Stimulated activated CD8-positive, alpha-beta memory T cell treated with anti-CD3 and anti-CD28 coated beads, Interleukin-12 subunit alpha, Interleukin-12 subunit beta, amount 100 ng/mL, for 24 hours (primary cell): ENCODE data around the gene CIAO3.
"Not testable (repeated sequence)": the region's sequence is repeated elsewhere in the genome, so short reads cannot be mapped to it uniquely, and the experiment has no call there.

Experiments used
- DNase-seq: peaks from one replicate; pipeline ENCODE4 v3.0.0-alpha.2; 2020; ENCODE audit errors: extremely low read depth

The CIAO3 gene

DNA sequence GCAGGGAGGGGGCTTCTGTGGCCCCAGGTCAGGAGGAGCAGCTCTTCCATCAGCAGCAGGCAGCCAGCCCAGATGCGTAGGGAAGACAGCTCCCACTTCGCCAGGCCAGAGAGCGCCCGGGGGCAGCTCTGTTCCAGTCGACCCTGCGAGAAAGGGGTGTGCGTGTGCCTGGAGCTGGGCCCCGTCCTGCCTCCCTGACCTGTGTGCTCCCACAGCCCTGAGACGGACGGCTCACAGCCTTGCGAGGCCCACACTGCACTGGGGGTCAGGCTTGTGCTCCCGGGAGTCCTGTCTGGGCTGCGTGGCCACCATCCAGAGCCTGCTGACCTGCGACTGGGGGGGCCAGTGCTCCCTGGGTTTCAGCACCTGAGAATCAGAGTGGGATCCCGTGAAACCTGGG, 19.3 kb upstream of the CIAO3 start:
- no peak for DNase-seq

DNA sequence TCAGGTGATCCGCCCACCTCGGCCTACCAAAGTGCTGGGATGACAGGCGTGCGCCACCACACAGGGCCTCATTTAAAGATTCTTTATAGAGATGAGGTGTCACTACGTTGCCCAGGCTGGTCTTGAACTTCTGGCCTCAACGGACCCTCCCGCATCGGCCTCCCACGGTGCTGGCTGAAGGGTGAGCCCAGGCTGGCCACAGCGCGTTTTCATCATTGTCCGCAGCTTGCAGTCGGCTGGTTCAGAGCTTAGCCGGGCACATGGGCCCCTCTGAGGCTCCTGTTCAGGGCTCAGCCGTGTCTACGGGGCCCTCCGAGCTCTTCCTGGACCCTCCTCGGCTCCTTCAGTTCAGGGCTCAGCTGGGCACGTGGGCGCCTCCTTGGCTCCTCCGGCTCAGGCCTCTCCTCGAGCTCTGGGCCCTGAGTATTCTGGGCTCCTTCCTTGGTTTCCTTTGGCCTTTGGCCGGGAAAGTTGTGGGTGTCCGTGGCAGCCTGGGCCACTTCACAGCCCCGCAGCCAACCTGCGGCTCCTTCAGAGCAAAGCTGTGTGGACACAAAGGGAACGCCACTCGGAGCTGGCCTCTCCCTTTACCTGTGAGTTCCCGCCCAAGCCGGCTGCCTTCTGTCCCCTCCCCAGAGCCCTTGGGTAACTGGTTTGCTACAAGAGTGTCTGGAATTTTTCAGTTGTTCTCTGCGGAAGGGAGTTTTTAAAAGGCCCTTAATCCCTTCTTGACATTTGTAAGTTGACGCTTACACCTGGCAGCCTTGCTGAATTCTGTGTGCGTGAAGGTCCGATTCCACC, 18.5 kb upstream of the CIAO3 start:
- DNase-seq, result no peak

- no peak for DNase-seq
Observed at GRCh38 chr16:756428-756827, 15.6 kb upstream of the CIAO3 start.

DNA sequence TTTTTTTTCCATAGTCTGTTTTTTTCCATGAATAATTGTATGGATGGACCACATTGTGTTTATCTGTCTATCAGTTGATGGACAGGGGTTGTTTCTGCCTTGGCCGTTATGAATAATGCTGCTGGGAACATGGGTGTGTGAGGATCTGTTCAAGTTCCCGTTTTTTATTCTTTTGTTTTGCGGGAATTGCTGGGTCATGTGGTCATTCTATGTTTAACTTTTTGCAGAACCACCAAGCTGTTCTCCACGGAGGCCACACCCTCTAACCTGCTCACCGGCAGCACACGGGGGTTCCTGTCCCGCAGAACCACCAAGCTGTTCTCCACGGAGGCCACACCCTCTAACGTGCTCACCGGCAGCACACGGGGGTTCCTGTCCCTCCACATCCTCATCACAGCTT, 13.9 kb upstream of the CIAO3 start:
- DNase-seq, result no peak

DNA sequence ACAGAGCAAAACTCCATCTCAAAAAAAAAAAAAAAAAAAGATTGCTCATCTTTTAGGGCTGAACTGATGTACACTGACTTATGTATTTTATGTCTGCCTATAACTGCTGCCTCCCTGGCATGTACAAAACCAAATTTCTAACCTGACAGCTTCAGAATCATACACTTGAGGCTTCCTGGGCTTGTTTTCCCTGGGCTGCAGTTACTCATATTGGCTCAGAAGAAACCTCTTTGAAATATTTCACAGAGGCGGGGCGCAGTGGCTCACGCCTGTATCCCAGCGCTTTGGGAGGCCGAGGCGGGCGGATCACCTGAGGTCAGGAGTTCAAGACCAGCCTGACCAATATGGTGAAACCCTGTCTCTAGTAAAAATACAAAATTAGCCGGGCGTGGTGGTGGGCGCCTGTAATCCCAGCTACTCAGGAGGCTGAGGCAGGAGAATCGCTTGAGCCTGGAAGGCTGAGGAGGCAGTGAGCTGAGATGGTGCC, 13.4 kb upstream of the CIAO3 start:
- not testable (repeated sequence) for DNase-seq

GRCh38 chr16:752007-752312, 11.2 kb upstream of the CIAO3 start:
- no peak for DNase-seq

- no peak for DNase-seq
Observed at GRCh38 chr16:751152-752006, 10.6 kb upstream of the CIAO3 start.

- no peak for DNase-seq
Observed at GRCh38 chr16:750485-750884, 9.7 kb upstream of the CIAO3 start.

GRCh38 chr16:749010-749409, 8.2 kb upstream of the CIAO3 start:
- no peak for DNase-seq

DNA sequence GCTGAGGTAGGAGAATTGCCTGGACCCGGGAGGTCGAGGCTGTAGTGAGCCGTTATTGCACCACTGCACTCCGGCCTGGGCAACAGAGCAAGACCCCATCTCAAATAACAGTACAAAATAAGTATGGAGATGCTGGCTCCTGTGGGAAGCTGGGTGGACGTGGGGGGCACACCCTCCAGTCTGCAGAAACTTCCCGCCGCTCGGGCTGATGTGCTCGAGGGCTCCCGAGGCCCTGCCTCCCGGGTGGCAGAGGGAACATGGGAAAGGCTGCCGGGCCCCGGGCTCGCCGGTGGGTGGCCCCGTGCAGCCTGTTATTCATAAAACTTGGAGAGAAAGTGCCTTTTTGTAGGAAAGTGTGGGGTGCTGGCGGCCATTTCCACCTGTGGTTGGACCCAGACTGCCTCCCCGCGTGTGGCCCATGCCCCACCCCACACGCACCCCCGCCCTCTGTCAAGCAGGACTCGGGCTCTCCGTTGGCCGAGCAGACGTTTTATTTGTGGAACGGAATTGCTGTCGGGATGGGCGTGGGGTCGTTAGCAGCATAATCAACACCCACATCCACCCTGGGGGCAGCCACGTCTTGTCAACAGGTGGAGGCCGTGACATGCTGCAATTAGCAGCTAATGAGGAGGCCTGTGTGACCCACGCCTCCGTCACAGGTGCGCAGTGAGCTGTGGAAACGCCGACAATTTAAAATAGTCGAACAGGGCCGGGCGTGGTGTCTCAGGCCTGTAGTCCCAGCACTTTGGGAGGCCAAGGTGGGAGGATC, 7.4 kb upstream of the CIAO3 start:
- no peak for DNase-seq

DNA sequence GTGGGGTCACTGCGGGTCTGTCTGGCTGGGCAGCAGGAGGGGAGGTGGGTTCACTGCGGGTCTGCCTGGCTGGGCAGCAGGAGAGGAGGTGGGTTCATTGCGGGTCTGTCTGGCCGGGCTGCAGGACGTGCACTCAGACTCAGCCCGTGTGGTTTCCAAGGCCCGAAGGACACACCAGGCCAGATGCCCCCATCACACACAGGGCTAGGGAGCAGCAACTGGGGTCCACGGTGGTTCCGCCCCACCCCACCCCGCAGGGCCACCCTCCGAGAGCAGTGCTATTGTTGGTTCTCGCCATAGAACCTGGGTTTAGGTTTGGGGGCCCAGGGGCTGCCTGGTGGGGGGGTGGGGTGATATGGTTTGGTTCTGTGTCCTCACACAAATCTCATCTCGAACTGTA, 5.8 kb upstream of the CIAO3 start:
- no peak for DNase-seq

GRCh38 chr16:745739-746138, 4.9 kb upstream of the CIAO3 start:
- DNase-seq, result no peak

- DNase-seq, result no peak
Observed at GRCh38 chr16:743794-744500, 3.1 kb upstream of the CIAO3 start.

DNA sequence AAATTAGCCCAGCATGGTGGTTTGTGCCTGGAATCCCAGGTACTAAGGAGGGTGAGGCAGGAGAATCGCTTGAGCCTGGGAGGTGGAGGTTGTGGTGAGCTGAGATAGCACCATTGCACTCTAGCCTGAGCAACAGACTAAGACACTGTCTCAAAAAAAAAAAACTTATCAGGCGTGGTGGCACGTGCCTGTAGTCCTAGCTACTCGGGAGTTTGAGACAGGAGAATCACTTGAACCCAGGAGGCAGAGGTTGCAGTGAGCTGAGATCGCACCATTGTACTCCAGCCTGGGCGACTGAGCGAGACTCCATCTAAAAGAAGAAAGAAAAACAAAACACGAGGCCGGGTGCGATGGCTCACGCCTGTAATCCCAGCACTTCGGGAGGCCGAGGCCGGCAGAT, 2.1 kb upstream of the CIAO3 start:
- DNase-seq, result not testable (repeated sequence)

DNA sequence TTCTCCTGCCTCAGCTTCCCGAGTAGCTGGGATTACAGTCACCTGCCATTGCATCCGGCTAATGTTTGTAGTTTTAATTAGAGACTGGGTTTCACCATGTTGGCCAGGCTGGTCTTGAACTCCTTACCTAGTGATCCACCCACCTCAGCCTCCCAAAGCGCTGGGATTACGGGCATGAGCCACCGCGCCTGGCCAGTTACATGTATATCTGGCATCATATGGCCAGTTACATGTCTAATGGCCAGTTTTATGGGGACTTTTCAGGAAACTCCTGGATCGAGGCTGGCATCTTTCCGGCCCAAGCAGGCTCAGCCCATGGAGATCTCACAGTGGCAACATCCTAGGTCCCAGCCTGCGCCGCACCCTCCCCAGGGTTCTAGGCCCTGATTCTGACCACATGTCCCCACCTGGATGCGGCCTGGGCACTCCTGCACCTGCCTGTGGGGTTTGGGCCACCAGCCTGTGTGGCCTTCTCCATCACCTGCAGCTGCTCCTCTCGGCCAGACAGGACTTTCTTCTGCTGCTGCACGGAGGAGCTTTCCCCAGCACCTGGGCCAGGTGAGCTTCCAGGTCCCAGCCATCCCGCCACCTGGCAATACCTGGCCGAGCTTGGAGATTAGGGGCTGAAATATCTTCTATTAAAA, 1.3 kb upstream of the CIAO3 start:
- no peak for DNase-seq

DNA sequence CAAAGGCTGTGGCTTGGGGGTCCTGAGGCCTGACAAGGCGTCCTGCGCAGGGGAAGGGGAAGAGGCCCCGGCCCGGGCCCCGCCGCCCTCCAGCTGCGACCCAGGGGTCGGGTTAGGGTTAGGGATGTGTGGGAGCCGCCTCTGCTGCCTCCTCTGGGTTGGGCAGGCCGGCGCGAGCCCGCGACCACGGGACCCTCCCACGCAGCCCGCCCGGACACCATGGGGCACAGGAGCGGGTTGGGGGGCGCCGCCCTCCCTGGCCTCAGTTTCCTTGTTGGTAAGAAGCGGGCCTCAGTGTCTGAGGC, 386 bp downstream of the CIAO3 start:
- DNase-seq, result no peak

DNA sequence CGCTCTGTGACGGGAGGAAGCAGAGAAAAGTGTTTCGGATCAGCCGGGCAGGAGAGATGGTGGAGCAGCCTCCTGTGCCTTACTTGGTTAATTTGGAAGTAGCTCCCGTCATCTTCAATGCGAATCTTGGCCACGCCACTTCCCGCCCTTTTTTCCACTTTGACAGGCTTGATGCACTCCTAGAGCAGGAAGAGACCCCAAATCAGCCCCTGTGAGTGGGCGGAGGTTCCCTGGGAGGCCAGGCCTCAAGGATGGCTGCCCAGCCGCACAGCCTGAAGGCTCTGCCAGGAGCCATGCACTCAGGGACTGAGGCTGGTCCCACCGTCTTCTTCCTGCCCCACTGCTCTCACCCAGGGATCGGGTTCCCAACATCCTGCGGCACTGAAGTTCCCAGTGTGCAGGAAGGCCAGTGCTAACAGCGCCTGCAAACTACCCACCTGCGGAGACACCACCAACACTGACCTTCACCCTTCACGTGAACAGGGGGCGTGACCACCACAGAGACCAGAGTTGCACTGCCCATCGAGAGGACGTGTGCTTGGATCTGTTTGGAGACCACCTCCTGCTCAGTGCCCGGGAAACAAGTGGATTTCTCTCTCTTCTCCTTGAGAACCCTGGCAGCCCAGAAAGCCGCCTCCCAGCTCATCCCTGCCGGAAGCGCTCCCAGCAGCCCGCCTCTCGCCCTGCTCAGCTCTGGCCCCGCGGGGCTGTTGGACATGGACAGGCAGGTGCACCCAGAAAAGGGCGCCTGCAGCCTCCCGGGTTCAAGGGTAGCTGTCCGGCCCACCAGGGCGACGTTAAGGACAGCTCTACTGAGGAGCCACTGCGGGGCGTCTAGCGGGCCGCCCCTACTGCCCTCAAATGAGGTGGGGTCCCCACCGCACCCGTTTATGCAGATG, 988 bp downstream of the CIAO3 start:
- no peak for DNase-seq

- no peak for DNase-seq
Observed at GRCh38 chr16:736936-737481, 3.8 kb downstream of the CIAO3 start.

DNA sequence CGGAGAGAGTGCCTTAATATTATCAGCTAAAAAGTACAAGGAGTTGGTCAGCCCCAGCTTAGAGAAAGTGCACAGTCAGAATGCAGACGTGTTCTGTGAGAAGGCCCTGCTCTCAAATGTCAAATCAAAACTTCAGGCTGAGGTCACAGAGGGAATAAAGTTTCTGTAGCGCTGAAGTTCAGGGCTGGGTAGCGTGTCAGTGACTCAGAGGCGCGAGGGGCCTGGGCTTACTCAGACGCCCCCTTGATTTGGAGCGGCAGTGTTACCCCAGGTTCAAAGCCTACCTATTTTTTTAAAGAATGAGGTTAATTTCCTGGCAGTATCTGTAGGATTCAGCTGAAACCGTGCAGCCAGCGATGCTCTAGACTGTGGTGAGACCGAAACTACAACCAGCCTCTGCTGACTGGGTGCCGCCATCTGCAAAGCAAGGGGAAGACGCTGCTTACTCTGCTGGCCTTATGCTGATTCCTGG, 4.8 kb downstream of the CIAO3 start:
- no peak for DNase-seq
